Peyer's patch (tissue), 4 donors: ENCODE results near the gene TGM6. TPM values are rescaled to one million over a fixed set of nuclear protein-coding genes. Genes with fewer than 3 reads are reported as not detected.

ENCODE experiments used
- DNase-seq, 3 donors: peaks; one replicate each; pipeline ENCODE4 v3.0.0-alpha.2; 2017 to 2019
- H3K27ac ChIP-seq, 4 donors: fragments of 200-600 bp; sonication (generic); one replicate each; pipeline ENCODE4 v1.5.1; 2016 to 2019
- H3K27me3 ChIP-seq, 2 donors: fragments of 200-600 bp; sonication (generic); one replicate each; pipeline ENCODE4 v1.5.1; 2019
- H3K36me3 ChIP-seq, 3 donors: fragments of 200-600 bp; sonication (generic); one replicate each; pipeline ENCODE4 v1.5.1; 2016 to 2019
- H3K4me1 ChIP-seq, 4 donors: fragments of 200-600 bp; sonication (generic); one replicate each; pipeline ENCODE4 v1.5.1; 2016 to 2019
- H3K4me3 ChIP-seq, 4 donors: fragments of 200-600 bp; sonication (generic); 1 replicate in 3 of 4; 2 replicates in 1 of 4; pipeline ENCODE4 v1.5.1; 2016 to 2019; ENCODE audit warnings: mild to moderate bottlenecking in 1 of 4
- H3K9me3 ChIP-seq, 4 donors: fragments of 200-600 bp; sonication (generic); one replicate each; pipeline ENCODE4 v1.5.1; 2016 to 2019; ENCODE audit warnings: mild to moderate bottlenecking in 1 of 4
- POLR2A ChIP-seq, 2 donors: fragments of 450-650 bp; IDR thresholded peaks; one replicate each; pipeline ENCODE4 v1.5.1; 2017; ENCODE audit warnings: antibody characterized with exemption in 2 of 2, mild to moderate bottlenecking in 2 of 2, moderate library complexity in 2 of 2
- total RNA-seq, 4 donors: library from RNA; depleted of rRNA; stranded (reverse); fragments of >200 nt; gene quantifications; one replicate each; pipeline ENCODE4 v1.1.0, GENCODE V29; 2016
- TF ChIP-seq, protein P1 (sequence below), 6 experiments: fragments of 450-650 bp in 4 of 6; fragments of 200-600 bp in 2 of 6; sonication (generic) in 1 of 6; IDR thresholded peaks; one replicate each; pipeline ENCODE4 v1.5.1; 2017 to 2019; ENCODE audit warnings: antibody characterized with exemption in 6 of 6, mild to moderate bottlenecking in 3 of 6, moderate library complexity in 1 of 6

TGM6 gene
- total RNA-seq, 4 donors from 2014 or later: not detected

DNA sequence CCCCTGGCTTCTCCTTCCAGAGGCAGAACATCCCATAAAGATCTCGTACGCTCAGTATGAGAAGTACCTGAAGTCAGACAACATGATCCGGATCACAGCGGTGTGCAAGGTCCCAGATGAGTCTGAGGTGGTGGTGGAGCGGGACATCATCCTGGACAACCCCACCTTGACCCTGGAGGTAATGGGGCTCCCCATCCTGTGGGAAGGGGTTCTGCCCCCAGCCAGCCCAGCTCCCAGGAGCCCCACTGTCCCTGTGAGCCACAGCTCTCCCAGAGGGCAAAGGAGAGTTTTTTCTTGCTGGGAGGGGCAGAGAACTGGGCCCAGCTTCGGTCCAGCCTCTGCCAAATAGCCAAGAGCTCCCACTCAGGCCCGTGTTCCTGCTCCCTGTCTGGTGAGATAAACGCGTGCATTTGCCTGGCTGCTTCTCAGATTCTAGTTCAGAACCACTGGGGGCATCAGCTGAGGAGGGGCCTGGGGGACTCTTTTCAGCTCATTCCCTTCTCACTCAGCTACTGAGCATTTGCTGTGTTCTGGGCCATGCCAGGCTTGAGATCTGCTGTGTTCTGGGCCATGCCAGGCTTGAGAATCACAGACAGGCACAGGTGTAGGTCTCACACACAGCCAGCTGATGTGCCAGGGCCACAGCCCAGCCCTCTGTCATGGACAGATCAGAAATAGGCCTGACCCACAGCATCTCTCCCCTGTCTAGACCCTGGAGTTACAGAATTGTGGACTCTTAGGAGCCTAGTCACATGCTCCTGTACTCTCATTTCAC is 45.4 kb upstream of the TGM6 start:
- no peak for DNase-seq
- TF ChIP-seq, protein P1, sequence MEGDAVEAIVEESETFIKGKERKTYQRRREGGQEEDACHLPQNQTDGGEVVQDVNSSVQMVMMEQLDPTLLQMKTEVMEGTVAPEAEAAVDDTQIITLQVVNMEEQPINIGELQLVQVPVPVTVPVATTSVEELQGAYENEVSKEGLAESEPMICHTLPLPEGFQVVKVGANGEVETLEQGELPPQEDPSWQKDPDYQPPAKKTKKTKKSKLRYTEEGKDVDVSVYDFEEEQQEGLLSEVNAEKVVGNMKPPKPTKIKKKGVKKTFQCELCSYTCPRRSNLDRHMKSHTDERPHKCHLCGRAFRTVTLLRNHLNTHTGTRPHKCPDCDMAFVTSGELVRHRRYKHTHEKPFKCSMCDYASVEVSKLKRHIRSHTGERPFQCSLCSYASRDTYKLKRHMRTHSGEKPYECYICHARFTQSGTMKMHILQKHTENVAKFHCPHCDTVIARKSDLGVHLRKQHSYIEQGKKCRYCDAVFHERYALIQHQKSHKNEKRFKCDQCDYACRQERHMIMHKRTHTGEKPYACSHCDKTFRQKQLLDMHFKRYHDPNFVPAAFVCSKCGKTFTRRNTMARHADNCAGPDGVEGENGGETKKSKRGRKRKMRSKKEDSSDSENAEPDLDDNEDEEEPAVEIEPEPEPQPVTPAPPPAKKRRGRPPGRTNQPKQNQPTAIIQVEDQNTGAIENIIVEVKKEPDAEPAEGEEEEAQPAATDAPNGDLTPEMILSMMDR (IDR thresholded peaks at IDR 0.05): no peak
- TF ChIP-seq POLR2A (IDR thresholded peaks at IDR 0.05): no peak

GRCh38 chr20:2336471-2336870 is 44.2 kb upstream of the TGM6 start:
- no peaks in the 10 kb centered on the region for H3K27me3 ChIP-seq
- H3K4me1 ChIP-seq: no peaks in the 10 kb centered on the region
- no peak overlapping the region for H3K4me3 ChIP-seq
- no peaks in the 10 kb centered on the region for H3K36me3 ChIP-seq
- DNase-seq: no peak
- no peak overlapping the region for H3K27ac ChIP-seq
- TF ChIP-seq, protein P1 (IDR thresholded peaks at IDR 0.05): no peak
- no peak for TF ChIP-seq POLR2A (IDR thresholded peaks at IDR 0.05)
- no peaks in the 10 kb centered on the region for H3K9me3 ChIP-seq

More for the DNA sequence above, 45.4 kb upstream of the TGM6 start:
- H3K4me1 ChIP-seq: no peaks in the 10 kb centered on the region
- H3K4me3 ChIP-seq: no peak overlapping the region
- no peaks in the 10 kb centered on the region for H3K36me3 ChIP-seq
- no peak overlapping the region for H3K27ac ChIP-seq
- no peaks in the 10 kb centered on the region for H3K9me3 ChIP-seq
- no peaks in the 10 kb centered on the region for H3K27me3 ChIP-seq

- Histone ChIP-seq H3K27me3 (no peaks in the 10 kb centered on the region), H3K4me1 (no peaks in the 10 kb centered on the region), H3K9me3 (no peaks in the 10 kb centered on the region), H3K27ac (no peak overlapping the region), H3K36me3 (no peaks in the 10 kb centered on the region), H3K4me3 (no peak overlapping the region)
- DNase-seq: no peak
- TF ChIP-seq, protein P1 (IDR thresholded peaks at IDR 0.05): no peak
- TF ChIP-seq POLR2A (IDR thresholded peaks at IDR 0.05): no peak
Measured at GRCh38 chr20:2337142-2337541, 43.6 kb upstream of the TGM6 start.

- Histone ChIP-seq H3K27me3 (no peaks in the 10 kb centered on the region), H3K4me1 (no peaks in the 10 kb centered on the region), H3K4me3 (no peak overlapping the region), H3K27ac (no peak overlapping the region), H3K36me3 (no peaks in the 10 kb centered on the region), H3K9me3 (no peaks in the 10 kb centered on the region)
- DNase-seq: no peak
- TF ChIP-seq POLR2A (IDR thresholded peaks at IDR 0.05): no peak
- TF ChIP-seq, protein P1 (IDR thresholded peaks at IDR 0.05): no peak
Measured at GRCh38 chr20:2338411-2339066, 42.2 kb upstream of the TGM6 start.

DNA sequence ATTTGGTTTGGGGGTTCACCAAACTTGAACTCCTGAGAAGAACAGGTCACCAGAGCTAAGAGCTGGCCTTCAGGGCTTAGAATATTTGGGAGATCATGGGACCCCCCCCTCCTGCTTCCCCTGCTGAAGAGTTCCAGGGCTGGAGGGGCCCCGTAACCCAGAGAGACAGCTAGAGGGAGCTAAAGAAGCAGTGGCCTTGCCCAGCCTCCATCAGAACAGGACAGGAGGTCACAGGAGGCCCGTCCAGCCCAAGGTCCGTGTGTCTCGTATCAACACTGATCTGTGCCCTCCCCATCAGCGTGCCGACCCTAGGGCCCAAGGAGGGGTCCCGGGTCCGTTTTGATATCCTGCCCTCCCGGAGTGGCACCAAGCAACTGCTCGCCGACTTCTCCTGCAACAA is 40.6 kb upstream of the TGM6 start:
- H3K9me3 ChIP-seq: no peaks in the 10 kb centered on the region
- no peak overlapping the region for H3K4me3 ChIP-seq
- no peak overlapping the region for H3K27ac ChIP-seq
- no peaks in the 10 kb centered on the region for H3K27me3 ChIP-seq
- no peaks in the 10 kb centered on the region for H3K36me3 ChIP-seq
- H3K4me1 ChIP-seq: no peaks in the 10 kb centered on the region
- TF ChIP-seq, protein P1 (IDR thresholded peaks at IDR 0.05): no peak
- no peak for TF ChIP-seq POLR2A (IDR thresholded peaks at IDR 0.05)
- DNase-seq: no peak
